ENCODE measurements around the gene SORCS2.

The SORCS2 gene

GRCh38 chr4:7753271-7753670 is 560.9 kb downstream of the SORCS2 start:
- Histone ChIP-seq H3K36me3 (ENCODE audit: insufficient read depth, low read length) (no peaks in the 10 kb centered on the region), H3K4me3 (ENCODE audit: low read length) (no peak overlapping the region), H2AFZ (ENCODE audit: low read depth, low read length) (no peak overlapping the region), H3K9me3 (ENCODE audit: low read length) (peaks cover 1% of the 10 kb centered on the region), H3K4me1 (ENCODE audit: insufficient read depth, low read length) (peaks cover 8% of the 10 kb centered on the region), H3K27me3 (ENCODE audit: insufficient read depth, low read length) (no peaks in the 10 kb centered on the region)

- Histone ChIP-seq H3K4me3 (ENCODE audit: low read length) (no peak overlapping the region), H2AFZ (ENCODE audit: low read depth, low read length) (no peak overlapping the region), H3K4me1 (ENCODE audit: insufficient read depth, low read length) (peaks cover 9% of the 10 kb centered on the region), H3K9me3 (ENCODE audit: low read length) (peaks cover 4% of the 10 kb centered on the region), H3K27me3 (ENCODE audit: insufficient read depth, low read length) (no peaks in the 10 kb centered on the region), H3K36me3 (ENCODE audit: insufficient read depth, low read length) (no peaks in the 10 kb centered on the region)
Measured at GRCh38 chr4:7753931-7754465, 561.7 kb downstream of the SORCS2 start.

- H3K27me3 ChIP-seq (ENCODE audit: insufficient read depth, low read length): no peaks in the 10 kb centered on the region
- peaks cover 9% of the 10 kb centered on the region for H3K4me1 ChIP-seq (ENCODE audit: insufficient read depth, low read length)
- peaks cover 4% of the 10 kb centered on the region for H3K9me3 ChIP-seq (ENCODE audit: low read length)
- no peak overlapping the region for H2AFZ ChIP-seq (ENCODE audit: low read depth, low read length)
- no peak overlapping the region for H3K4me3 ChIP-seq (ENCODE audit: low read length)
- no peaks in the 10 kb centered on the region for H3K36me3 ChIP-seq (ENCODE audit: insufficient read depth, low read length)
Measured at GRCh38 chr4:7754565-7755262, 562.4 kb downstream of the SORCS2 start.

GRCh38 chr4:7755561-7755960 is 563.2 kb downstream of the SORCS2 start:
- Histone ChIP-seq H3K4me3 (ENCODE audit: low read length) (no peak overlapping the region), H3K4me1 (ENCODE audit: insufficient read depth, low read length) (peaks cover 9% of the 10 kb centered on the region), H3K27me3 (ENCODE audit: insufficient read depth, low read length) (no peaks in the 10 kb centered on the region), H2AFZ (ENCODE audit: low read depth, low read length) (no peak overlapping the region), H3K9me3 (ENCODE audit: low read length) (peaks cover 4% of the 10 kb centered on the region), H3K36me3 (ENCODE audit: insufficient read depth, low read length) (no peaks in the 10 kb centered on the region)

- Histone ChIP-seq H3K4me3 (ENCODE audit: low read length) (no peak overlapping the region), H3K27me3 (ENCODE audit: insufficient read depth, low read length) (no peaks in the 10 kb centered on the region), H3K9me3 (ENCODE audit: low read length) (peaks cover 4% of the 10 kb centered on the region)
Measured at GRCh38 chr4:7756071-7756470, 563.7 kb downstream of the SORCS2 start.

GRCh38 chr4:7756561-7757355 is 564.4 kb downstream of the SORCS2 start:
- Histone ChIP-seq H3K4me3 (ENCODE audit: low read length) (no peak overlapping the region), H3K4me1 (ENCODE audit: insufficient read depth, low read length) (peaks cover 9% of the 10 kb centered on the region), H2AFZ (ENCODE audit: low read depth, low read length) (no peak overlapping the region), H3K9me3 (ENCODE audit: low read length) (peaks cover 4% of the 10 kb centered on the region), H3K27me3 (ENCODE audit: insufficient read depth, low read length) (no peaks in the 10 kb centered on the region), H3K36me3 (ENCODE audit: insufficient read depth, low read length) (no peaks in the 10 kb centered on the region)

More at GRCh38 chr4:7756071-7756470, 563.7 kb downstream of the SORCS2 start:
- H2AFZ ChIP-seq (ENCODE audit: low read depth, low read length): no peak overlapping the region
- no peaks in the 10 kb centered on the region for H3K36me3 ChIP-seq (ENCODE audit: insufficient read depth, low read length)
- H3K4me1 ChIP-seq (ENCODE audit: insufficient read depth, low read length): peaks cover 9% of the 10 kb centered on the region

GRCh38 chr4:7757501-7758471 is 565.4 kb downstream of the SORCS2 start:
- no peak overlapping the region for H3K4me3 ChIP-seq (ENCODE audit: low read length)
- H3K4me1 ChIP-seq (ENCODE audit: insufficient read depth, low read length): peaks cover 9% of the 10 kb centered on the region
- H3K36me3 ChIP-seq (ENCODE audit: insufficient read depth, low read length): no peaks in the 10 kb centered on the region
- no peaks in the 10 kb centered on the region for H3K27me3 ChIP-seq (ENCODE audit: insufficient read depth, low read length)
- peaks cover 4% of the 10 kb centered on the region for H3K9me3 ChIP-seq (ENCODE audit: low read length)
- no peak overlapping the region for H2AFZ ChIP-seq (ENCODE audit: low read depth, low read length)

- Histone ChIP-seq H3K4me3 (ENCODE audit: low read length) (no peak overlapping the region), H3K27me3 (ENCODE audit: insufficient read depth, low read length) (no peaks in the 10 kb centered on the region), H3K9me3 (ENCODE audit: low read length) (peaks cover 4% of the 10 kb centered on the region), H2AFZ (ENCODE audit: low read depth, low read length) (no peak overlapping the region), H3K36me3 (ENCODE audit: insufficient read depth, low read length) (peaks cover 3% of the 10 kb centered on the region), H3K4me1 (ENCODE audit: insufficient read depth, low read length) (peaks cover 9% of the 10 kb centered on the region)
Measured at GRCh38 chr4:7758476-7758875, 566.1 kb downstream of the SORCS2 start.

- H3K36me3 ChIP-seq (ENCODE audit: insufficient read depth, low read length): peaks cover 3% of the 10 kb centered on the region
- peaks cover 4% of the 10 kb centered on the region for H3K9me3 ChIP-seq (ENCODE audit: low read length)
- H3K27me3 ChIP-seq (ENCODE audit: insufficient read depth, low read length): no peaks in the 10 kb centered on the region
- H3K4me1 ChIP-seq (ENCODE audit: insufficient read depth, low read length): peaks cover 9% of the 10 kb centered on the region
- no peak overlapping the region for H3K4me3 ChIP-seq (ENCODE audit: low read length)
- no peak overlapping the region for H2AFZ ChIP-seq (ENCODE audit: low read depth, low read length)
Measured at GRCh38 chr4:7759216-7759615, 566.9 kb downstream of the SORCS2 start.

- Histone ChIP-seq H3K4me1 (ENCODE audit: insufficient read depth, low read length) (peaks cover 9% of the 10 kb centered on the region), H3K4me3 (ENCODE audit: low read length) (no peak overlapping the region), H3K27me3 (ENCODE audit: insufficient read depth, low read length) (no peaks in the 10 kb centered on the region), H2AFZ (ENCODE audit: low read depth, low read length) (no peak overlapping the region), H3K9me3 (ENCODE audit: low read length) (peaks cover 4% of the 10 kb centered on the region), H3K36me3 (ENCODE audit: insufficient read depth, low read length) (peaks cover 3% of the 10 kb centered on the region)
Measured at GRCh38 chr4:7759635-7760034, 567.3 kb downstream of the SORCS2 start.

- Histone ChIP-seq H3K9me3 (ENCODE audit: low read length) (peaks cover 4% of the 10 kb centered on the region), H3K4me1 (ENCODE audit: insufficient read depth, low read length) (peaks cover 9% of the 10 kb centered on the region), H3K4me3 (ENCODE audit: low read length) (no peak overlapping the region), H3K27me3 (ENCODE audit: insufficient read depth, low read length) (no peaks in the 10 kb centered on the region), H3K36me3 (ENCODE audit: insufficient read depth, low read length) (peaks cover 3% of the 10 kb centered on the region), H2AFZ (ENCODE audit: low read depth, low read length) (no peak overlapping the region)
Measured at GRCh38 chr4:7760228-7760627, 567.9 kb downstream of the SORCS2 start.

GRCh38 chr4:7760706-7761105 is 568.4 kb downstream of the SORCS2 start:
- H3K9me3 ChIP-seq (ENCODE audit: low read length): peaks cover 4% of the 10 kb centered on the region
- H3K27me3 ChIP-seq (ENCODE audit: insufficient read depth, low read length): no peaks in the 10 kb centered on the region
- H2AFZ ChIP-seq (ENCODE audit: low read depth, low read length): no peak overlapping the region
- peaks cover 3% of the 10 kb centered on the region for H3K36me3 ChIP-seq (ENCODE audit: insufficient read depth, low read length)
- no peak overlapping the region for H3K4me3 ChIP-seq (ENCODE audit: low read length)
- H3K4me1 ChIP-seq (ENCODE audit: insufficient read depth, low read length): peaks cover 9% of the 10 kb centered on the region
